Measurements from ENCODE around the gene ANKRD33B.

DNA sequence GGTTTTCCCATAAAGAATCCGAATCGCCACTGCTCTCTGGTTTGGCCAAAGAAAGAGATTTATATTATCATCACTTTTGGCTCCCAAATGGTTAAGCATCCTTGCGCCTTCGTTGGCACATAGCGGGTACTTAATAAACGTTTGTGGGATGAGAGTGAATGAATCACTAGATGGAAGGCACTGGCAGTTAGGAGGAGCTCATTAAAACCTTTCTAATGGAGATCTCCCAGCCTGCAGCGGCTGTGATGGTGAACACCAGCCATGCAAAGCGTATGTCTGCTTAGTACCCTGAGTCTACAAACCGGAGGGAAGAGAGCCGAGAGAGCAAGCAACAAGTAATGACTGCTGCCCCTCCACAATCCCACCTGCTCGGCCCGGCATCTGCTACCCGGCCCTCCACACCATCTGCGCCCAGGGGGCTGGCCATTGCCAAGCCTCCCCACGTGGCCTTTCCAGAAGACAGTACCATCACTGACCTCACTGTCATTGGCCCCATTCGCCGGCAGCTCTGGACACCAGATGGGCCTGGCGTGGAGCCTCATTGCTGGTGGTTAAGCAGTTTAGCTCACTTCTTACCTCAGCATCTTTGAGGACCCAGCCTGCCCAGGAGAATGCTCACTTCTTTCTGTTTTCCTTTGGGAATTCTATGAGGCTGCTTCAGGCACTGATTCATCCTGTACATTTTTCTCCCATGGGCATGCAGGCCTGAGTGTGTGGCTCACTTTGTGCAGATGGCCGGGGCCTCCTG, 39.3 kb upstream of the ANKRD33B start:
- TF ChIP-seq POLR2A (IDR thresholded peaks at IDR 0.05) (no peak), POLR2AphosphoS5 (IDR thresholded peaks at IDR 0.05) (no peak)
- TF ChIP-seq, protein P1, sequence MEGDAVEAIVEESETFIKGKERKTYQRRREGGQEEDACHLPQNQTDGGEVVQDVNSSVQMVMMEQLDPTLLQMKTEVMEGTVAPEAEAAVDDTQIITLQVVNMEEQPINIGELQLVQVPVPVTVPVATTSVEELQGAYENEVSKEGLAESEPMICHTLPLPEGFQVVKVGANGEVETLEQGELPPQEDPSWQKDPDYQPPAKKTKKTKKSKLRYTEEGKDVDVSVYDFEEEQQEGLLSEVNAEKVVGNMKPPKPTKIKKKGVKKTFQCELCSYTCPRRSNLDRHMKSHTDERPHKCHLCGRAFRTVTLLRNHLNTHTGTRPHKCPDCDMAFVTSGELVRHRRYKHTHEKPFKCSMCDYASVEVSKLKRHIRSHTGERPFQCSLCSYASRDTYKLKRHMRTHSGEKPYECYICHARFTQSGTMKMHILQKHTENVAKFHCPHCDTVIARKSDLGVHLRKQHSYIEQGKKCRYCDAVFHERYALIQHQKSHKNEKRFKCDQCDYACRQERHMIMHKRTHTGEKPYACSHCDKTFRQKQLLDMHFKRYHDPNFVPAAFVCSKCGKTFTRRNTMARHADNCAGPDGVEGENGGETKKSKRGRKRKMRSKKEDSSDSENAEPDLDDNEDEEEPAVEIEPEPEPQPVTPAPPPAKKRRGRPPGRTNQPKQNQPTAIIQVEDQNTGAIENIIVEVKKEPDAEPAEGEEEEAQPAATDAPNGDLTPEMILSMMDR (IDR thresholded peaks at IDR 0.05) = no peak
